MM.1S (cell line): ENCODE data around the gene CERT1.

Source experiments
- EZH2 ChIP-seq: fragments of 300-600 bp; sonication (generic); optimal IDR thresholded peaks from 2 replicates; pipeline ENCODE3; 2017; ENCODE audit warnings: low read depth, mild to moderate bottlenecking, antibody characterized with exemption, low read length, mixed read lengths
- EZH2phosphoT487 ChIP-seq: fragments of 300-600 bp; sonication (generic); IDR thresholded peaks from 2 replicates; pipeline ENCODE4 v1.6.1; 2018; ENCODE audit warnings: antibody characterized with exemption, low read length
- TF ChIP-seq, protein P1 (sequence below): fragments of 300-600 bp; sonication (generic); IDR thresholded peaks from 2 replicates; pipeline ENCODE4 v1.5.1; 2016; ENCODE audit warnings: antibody characterized with exemption, low read length, mixed read lengths

DNA sequence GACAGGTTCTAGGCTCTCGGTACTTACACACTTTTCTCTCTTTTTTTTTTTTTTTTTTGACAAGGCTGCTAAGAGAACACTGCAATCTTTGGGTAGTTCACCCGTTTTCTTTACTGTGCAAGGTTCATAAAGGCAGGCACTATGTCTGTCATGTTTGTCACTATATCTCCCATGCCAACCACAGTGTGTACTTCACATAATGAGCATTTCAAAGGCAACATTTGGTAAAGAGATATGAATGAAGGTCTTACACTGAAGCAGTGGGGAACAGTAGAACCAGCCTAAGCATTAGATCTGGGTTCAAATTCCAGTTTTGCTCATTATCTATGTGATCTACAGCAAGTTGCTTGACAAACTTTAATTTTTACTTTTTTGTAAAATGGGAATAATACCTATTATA lies 175.9 kb downstream of the CERT1 start:
- TF ChIP-seq, protein P1, sequence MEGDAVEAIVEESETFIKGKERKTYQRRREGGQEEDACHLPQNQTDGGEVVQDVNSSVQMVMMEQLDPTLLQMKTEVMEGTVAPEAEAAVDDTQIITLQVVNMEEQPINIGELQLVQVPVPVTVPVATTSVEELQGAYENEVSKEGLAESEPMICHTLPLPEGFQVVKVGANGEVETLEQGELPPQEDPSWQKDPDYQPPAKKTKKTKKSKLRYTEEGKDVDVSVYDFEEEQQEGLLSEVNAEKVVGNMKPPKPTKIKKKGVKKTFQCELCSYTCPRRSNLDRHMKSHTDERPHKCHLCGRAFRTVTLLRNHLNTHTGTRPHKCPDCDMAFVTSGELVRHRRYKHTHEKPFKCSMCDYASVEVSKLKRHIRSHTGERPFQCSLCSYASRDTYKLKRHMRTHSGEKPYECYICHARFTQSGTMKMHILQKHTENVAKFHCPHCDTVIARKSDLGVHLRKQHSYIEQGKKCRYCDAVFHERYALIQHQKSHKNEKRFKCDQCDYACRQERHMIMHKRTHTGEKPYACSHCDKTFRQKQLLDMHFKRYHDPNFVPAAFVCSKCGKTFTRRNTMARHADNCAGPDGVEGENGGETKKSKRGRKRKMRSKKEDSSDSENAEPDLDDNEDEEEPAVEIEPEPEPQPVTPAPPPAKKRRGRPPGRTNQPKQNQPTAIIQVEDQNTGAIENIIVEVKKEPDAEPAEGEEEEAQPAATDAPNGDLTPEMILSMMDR, result no peak
- no peak for TF ChIP-seq EZH2phosphoT487
- no peak for TF ChIP-seq EZH2
